Small intestine (tissue), 7 donors: Measurements from ENCODE around the gene CACNG3. TPM values are rescaled to one million over a fixed set of nuclear protein-coding genes. Genes with fewer than 3 reads are reported as not detected.
"Not testable (repeated sequence)": the region's sequence is repeated elsewhere in the genome, so short reads cannot be mapped to it uniquely, and the experiment has no call there.

ENCODE experiments used
- DNase-seq, 2 donors: peaks; one replicate each; pipeline versions ENCODE4 v3.0.0 to v3.0.0-alpha.2; 2013
- FAIRE-seq: peaks from 2 replicates; lab custom pipeline; 2012; peaks lifted over from hg19 to GRCh38; lab: Jason Lieb, UNC
- H3K27ac ChIP-seq, 3 donors: one replicate each; pipeline ENCODE4 v1.5.1; 2013; ENCODE audit warnings: low read length in 2 of 3, mild to moderate bottlenecking in 2 of 3, control low read depth in 1 of 3, inconsistent platforms in 1 of 3, low read depth in 1 of 3, moderate library complexity in 1 of 3
- H3K27me3 ChIP-seq, 3 donors: one replicate each; pipeline ENCODE4 v1.6.1; 2013; ENCODE audit warnings: low read length in 3 of 3, inconsistent platforms in 1 of 3; ENCODE audit not compliant: control insufficient read depth in 3 of 3, insufficient read depth in 3 of 3
- H3K36me3 ChIP-seq, 3 donors: one replicate each; pipeline ENCODE4 v1.6.1; 2013; ENCODE audit warnings: low read length in 3 of 3, inconsistent platforms in 1 of 3, low read depth in 1 of 3, mild to moderate bottlenecking in 1 of 3, moderate library complexity in 1 of 3; ENCODE audit not compliant: control insufficient read depth in 3 of 3, insufficient read depth in 2 of 3
- H3K4me1 ChIP-seq, 3 donors: one replicate each; pipeline ENCODE4 v1.6.1; 2013; ENCODE audit warnings: low read length in 2 of 3, inconsistent platforms in 1 of 3, low read depth in 1 of 3, mild to moderate bottlenecking in 1 of 3, moderate library complexity in 1 of 3; ENCODE audit not compliant: control insufficient read depth in 3 of 3, insufficient read depth in 2 of 3
- H3K4me3 ChIP-seq, 3 donors: one replicate each; pipeline ENCODE4 v1.5.1; 2013; ENCODE audit warnings: low read length in 3 of 3, control low read depth in 1 of 3, inconsistent platforms in 1 of 3, low read depth in 1 of 3, mild to moderate bottlenecking in 1 of 3, moderate library complexity in 1 of 3
- H3K9me3 ChIP-seq, 2 donors: one replicate each; pipeline ENCODE4 v1.6.1; 2013; ENCODE audit warnings: low read depth in 1 of 2, low read length in 1 of 2; ENCODE audit not compliant: control insufficient read depth in 2 of 2, insufficient read depth in 1 of 2
- WGBS, 3 donors: extraction: QIAGEN DNeasy Blood & Tissue Kit; methylation state at CpG; one replicate each; pipeline ENCODE4 v1.1.7; 2013; 5-methylcytosine and 5-hydroxymethylcytosine counted together
- polyA plus RNA-seq, 4 donors: library from polyadenylated mRNA; stranded (reverse) in 3 of 4; unstranded in 1 of 4; fragments of 200-250 nt in 3 of 4; fragments of 120-200 nt in 1 of 4; gene quantifications; one replicate each; pipeline versions ENCODE4 v1.2.1 to v1.2.3, GENCODE V29; 2013
- donor health status: healthy with polysubstance abuse.
- donor health status: control.
- donor health status: control.
- donor health status: Bipolar disorder and iron deficiency.
- donor health status: healthy.

CACNG3 gene
- polyA plus RNA-seq, 4 donors = 0.01 TPM; not detected in 3

- 68 to 81% (median 71%) methylated on average over 6 of the region's 6 CpGs for WGBS, 3 donors
- not testable (repeated sequence) for FAIRE-seq
Observed at GRCh38 chr16:24300750-24301149, 44.6 kb downstream of the CACNG3 start.

DNA sequence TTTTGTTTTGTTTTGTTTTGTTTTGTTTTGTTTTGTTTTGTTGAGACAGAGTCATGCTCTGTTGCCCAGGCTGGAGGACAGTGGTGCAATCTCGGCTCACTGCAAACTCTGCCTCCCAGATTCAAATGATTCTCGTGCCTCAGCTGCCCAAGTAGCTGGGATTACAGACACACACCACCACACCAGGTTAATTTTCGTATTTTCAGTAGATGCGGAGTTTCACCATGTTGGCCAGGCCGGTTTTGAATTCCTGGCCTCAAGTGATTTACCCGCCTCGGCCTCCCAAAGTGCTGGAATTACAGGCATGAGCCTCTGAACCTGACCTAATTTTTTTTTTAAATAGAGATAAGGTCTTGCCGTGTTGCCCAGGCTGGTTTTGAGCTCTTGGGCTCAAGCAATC, 46.5 kb downstream of the CACNG3 start:
- no peak for FAIRE-seq
- 70 to 77% (median 76%) methylated on average over 8 of the region's 8 CpGs for WGBS, 3 donors
- H3K4me3 ChIP-seq = no peak overlapping the region
- no peaks in the 10 kb centered on the region for H3K27me3 ChIP-seq
- H3K36me3 ChIP-seq = no peaks in the 10 kb centered on the region
- no peak for DNase-seq
- H3K27ac ChIP-seq = no peak overlapping the region
- H3K9me3 ChIP-seq = no peaks in the 10 kb centered on the region
- no peaks in the 10 kb centered on the region for H3K4me1 ChIP-seq

More at GRCh38 chr16:24300750-24301149, 44.6 kb downstream of the CACNG3 start:
- not testable (repeated sequence) for DNase-seq, H3K4me1 ChIP-seq, H3K27ac ChIP-seq, H3K36me3 ChIP-seq, H3K4me3 ChIP-seq, H3K27me3 ChIP-seq, H3K9me3 ChIP-seq

GRCh38 chr16:24308200-24308599, 52.1 kb downstream of the CACNG3 start:
- no peaks in the 10 kb centered on the region for H3K36me3 ChIP-seq
- no peaks in the 10 kb centered on the region for H3K4me1 ChIP-seq
- no peak overlapping the region for H3K4me3 ChIP-seq
- H3K27me3 ChIP-seq = no peaks in the 10 kb centered on the region
- H3K9me3 ChIP-seq = no peaks in the 10 kb centered on the region
- WGBS, 3 donors = 78 to 83% (median 83%) methylated on average over 5 of the region's 5 CpGs
- H3K27ac ChIP-seq = no peak overlapping the region
- FAIRE-seq (no peak), DNase-seq (no peak)

DNA sequence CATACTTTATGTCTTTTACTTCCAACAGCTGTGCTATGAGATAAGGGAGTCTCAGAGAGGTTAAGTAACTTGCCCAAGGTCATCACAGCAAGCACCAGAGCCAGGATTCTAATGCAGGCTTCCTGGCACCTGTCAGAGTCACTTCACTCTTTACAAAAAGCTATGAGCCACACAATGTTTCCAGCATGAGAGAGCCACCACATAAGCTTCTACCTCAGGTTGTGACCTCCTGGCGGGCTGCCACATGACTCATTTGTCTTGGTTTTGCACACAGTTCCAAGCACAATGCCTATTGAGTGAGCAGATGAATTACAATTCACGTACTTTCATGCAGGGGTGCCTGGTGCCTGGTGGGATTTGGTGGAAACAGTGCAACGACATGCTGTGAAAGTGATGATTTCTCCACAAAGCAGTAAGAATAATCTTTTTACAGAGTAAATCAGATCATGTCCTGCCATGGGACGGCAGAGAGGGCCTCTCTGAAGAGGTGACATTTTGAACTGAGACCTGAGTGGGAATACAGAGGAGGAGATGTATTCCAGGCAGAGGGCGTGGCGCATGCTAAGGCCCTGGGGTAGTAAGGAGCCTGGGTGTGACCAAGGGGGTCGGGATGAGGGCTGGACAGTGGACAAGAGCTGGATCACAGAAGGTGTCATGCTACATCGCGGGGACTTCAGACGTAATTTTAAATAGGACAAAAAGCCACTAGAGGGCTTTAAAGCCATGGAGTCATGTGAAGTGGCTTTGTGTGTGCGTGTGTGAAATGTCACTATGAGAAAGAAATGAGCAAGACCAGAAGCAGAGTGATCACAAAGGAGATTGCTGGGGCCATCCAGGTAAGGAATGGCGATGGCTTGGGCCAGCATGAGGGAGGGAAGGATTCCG, 53.4 kb downstream of the CACNG3 start:
- 64 to 73% (median 66%) methylated on average over 13 of the region's 13 CpGs for WGBS, 3 donors

GRCh38 chr16:24315343-24315742, 59.2 kb downstream of the CACNG3 start:
- FAIRE-seq (no peak), DNase-seq (no peak)
- Histone ChIP-seq H3K36me3 (no peaks in the 10 kb centered on the region), H3K27ac (no peak overlapping the region), H3K4me3 (no peak overlapping the region), H3K27me3 (no peaks in the 10 kb centered on the region), H3K4me1 (no peaks in the 10 kb centered on the region), H3K9me3 (no peaks in the 10 kb centered on the region)

More for the DNA sequence above, 53.4 kb downstream of the CACNG3 start:
- FAIRE-seq (no peak), DNase-seq (no peak)
- Histone ChIP-seq H3K27me3 (no peaks in the 10 kb centered on the region), H3K9me3 (no peaks in the 10 kb centered on the region), H3K4me3 (no peak overlapping the region), H3K4me1 (no peaks in the 10 kb centered on the region), H3K36me3 (no peaks in the 10 kb centered on the region), H3K27ac (no peak overlapping the region)

DNA sequence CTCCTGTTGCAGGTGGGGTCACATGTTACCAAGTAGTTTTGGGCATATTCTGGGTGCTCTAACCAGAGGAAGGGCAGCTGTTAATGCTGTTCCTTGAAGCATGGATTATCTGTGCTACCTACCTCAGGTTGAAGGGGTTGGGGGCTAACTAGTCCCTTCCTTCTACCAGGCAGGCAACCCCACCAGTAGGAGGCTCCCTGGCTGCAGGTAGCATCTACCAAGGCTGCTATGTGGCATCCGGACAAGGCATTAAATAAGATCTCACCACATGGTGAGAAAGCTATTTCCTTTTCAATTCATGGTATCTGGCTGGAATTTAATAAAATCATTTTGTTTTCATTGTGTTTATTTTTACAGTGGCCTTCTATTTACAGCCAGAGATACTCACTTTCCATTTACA, 62.5 kb downstream of the CACNG3 start:
- Histone ChIP-seq H3K9me3 (no peaks in the 10 kb centered on the region), H3K27me3 (no peaks in the 10 kb centered on the region), H3K36me3 (no peaks in the 10 kb centered on the region), H3K27ac (no peak overlapping the region), H3K4me1 (no peaks in the 10 kb centered on the region), H3K4me3 (no peak overlapping the region)
- DNase-seq (no peak), FAIRE-seq (no peak)
- WGBS, 3 donors = 9 to 50% (median 42%) methylated on average over 1 of the region's 1 CpG

- no peaks in the 10 kb centered on the region for H3K27me3 ChIP-seq
Observed at GRCh38 chr16:24319126-24319814, 63.1 kb downstream of the CACNG3 start.

DNA sequence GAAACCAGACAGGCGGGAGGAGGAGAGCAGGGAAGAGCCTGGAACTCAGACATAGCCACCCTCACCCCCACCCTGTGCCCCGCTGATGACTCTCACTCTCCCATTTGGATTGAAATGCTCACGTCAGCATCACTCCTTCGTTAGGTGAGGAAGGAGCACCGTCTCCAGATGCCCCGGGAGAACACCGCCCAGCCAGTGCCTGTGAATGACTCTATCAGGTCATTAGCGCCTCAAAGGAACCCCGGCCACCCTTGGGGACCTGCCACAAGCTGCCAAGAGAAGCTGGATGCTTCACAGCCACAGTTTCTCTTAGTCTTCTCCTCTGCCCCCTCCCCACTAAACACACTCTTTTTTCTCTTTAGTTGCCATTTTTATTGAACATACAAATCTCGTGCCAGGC, 66.0 kb downstream of the CACNG3 start:
- FAIRE-seq = no peak
- 31 to 42% (median 39%) methylated on average over 10 of the region's 10 CpGs for WGBS, 3 donors
- Histone ChIP-seq H3K4me3 (no peak overlapping the region), H3K27me3 (no peaks in the 10 kb centered on the region), H3K4me1 (no peaks in the 10 kb centered on the region), H3K9me3 (no peaks in the 10 kb centered on the region), H3K36me3 (no peaks in the 10 kb centered on the region), H3K27ac (no peak overlapping the region)
- DNase-seq = no peak

More at GRCh38 chr16:24319126-24319814, 63.1 kb downstream of the CACNG3 start:
- DNase-seq = no peak
- Histone ChIP-seq H3K4me1 (no peaks in the 10 kb centered on the region), H3K36me3 (no peaks in the 10 kb centered on the region), H3K9me3 (no peaks in the 10 kb centered on the region), H3K4me3 (no peak overlapping the region), H3K27ac (no peak overlapping the region)
- FAIRE-seq = no peak
- 63 to 74% (median 67%) methylated on average over 5 of the region's 5 CpGs for WGBS, 3 donors
